SK-N-SH (cell line): ENCODE measurements around the gene KIAA0319L. TPM values are rescaled to one million over a fixed set of nuclear protein-coding genes. Genes with fewer than 3 reads are reported as not detected.

ENCODE experiments used
- CTCF ChIA-PET: fragments of 300-600, 350-600 bp; formaldehyde crosslinking; extraction: SDS; loops from one replicate; lab custom pipeline; 2021; lab: Yijun Ruan, JAX
- POLR2A ChIA-PET: fragments of 350-600 bp; sonication (Branson Sonifier 250); formaldehyde crosslinking; extraction: SDS; loops from one replicate; lab custom pipeline; 2020; ENCODE audit warnings: antibody characterized with exemption, inconsistent platforms; lab: Yijun Ruan, JAX
- DNase-seq: peaks from one replicate; pipeline ENCODE4 v3.0.0; 2012
- H2AFZ ChIP-seq: fragments of 200-600 bp; sonication (generic); 2 replicates; pipeline ENCODE4 v1.8.1; 2016; ENCODE audit warnings: antibody characterized with exemption, mild to moderate bottlenecking, low read depth
- H3F3A ChIP-seq: fragments of 200-600 bp; sonication (generic); replicated peaks from 2 replicates; pipeline ENCODE3; 2016; ENCODE audit warnings: antibody characterized with exemption, mild to moderate bottlenecking; ENCODE audit not compliant: insufficient read depth
- H3K27ac ChIP-seq, 2 experiments: fragments of 200-500 bp in 1 of 2; fragments of 200-600 bp in 1 of 2; sonication (Bioruptor generic) in 1 of 2; sonication (generic), shearing (Covaris generic) in 1 of 2; 2 replicates each; pipeline versions ENCODE4 v1.5.1 to v1.6.1; 2014 to 2016; ENCODE audit warnings: low read depth in 2 of 2, inconsistent platforms in 1 of 2, low read length in 1 of 2, mild to moderate bottlenecking in 1 of 2, mixed read lengths in 1 of 2
- H3K27me3 ChIP-seq: fragments of 200-600 bp; sonication (generic), shearing (Covaris generic); 2 replicates; pipeline ENCODE4 v1.6.1; 2016; ENCODE audit warnings: mixed run types; ENCODE audit not compliant: insufficient read depth
- H3K36me3 ChIP-seq, 2 experiments: fragments of 200-500 bp in 1 of 2; fragments of 200-600 bp in 1 of 2; sonication (Bioruptor generic) in 1 of 2; sonication (generic) in 1 of 2; replicated peaks in 1 of 2; 2 replicates each; pipeline versions ENCODE3 to v1.5.1; 2014 to 2016; ENCODE audit warnings: low read length in 1 of 2, mild to moderate bottlenecking in 1 of 2; ENCODE audit not compliant: insufficient read depth in 2 of 2, control insufficient read depth in 1 of 2
- H3K4me1 ChIP-seq, 2 experiments: fragments of 200-500 bp in 1 of 2; fragments of 200-600 bp in 1 of 2; sonication (Bioruptor generic) in 1 of 2; sonication (generic), shearing (Covaris generic) in 1 of 2; 2 replicates each; pipeline versions ENCODE4 v1.5.1 to v1.6.1; 2014 to 2016; ENCODE audit warnings: low read depth in 1 of 2, low read length in 1 of 2, mixed run types in 1 of 2; ENCODE audit not compliant: insufficient read depth in 2 of 2, control insufficient read depth in 1 of 2
- H3K4me2 ChIP-seq: fragments of 200-600 bp; sonication (generic), shearing (Covaris generic); 2 replicates; pipeline ENCODE4 v1.6.1; 2017; ENCODE audit warnings: mixed run types
- H3K4me3 ChIP-seq, 2 experiments: fragments of 200-500 bp in 1 of 2; fragments of 200-600 bp in 1 of 2; sonication (Bioruptor generic) in 1 of 2; sonication (generic), shearing (Covaris generic) in 1 of 2; 2 replicates each; pipeline versions ENCODE4 v1.5.1 to v1.8.1; 2014 to 2016; ENCODE audit warnings: low read depth in 2 of 2, inconsistent platforms in 1 of 2, low read length in 1 of 2, mild to moderate bottlenecking in 1 of 2, mixed read lengths in 1 of 2, moderate library complexity in 1 of 2
- H3K79me2 ChIP-seq: fragments of 200-600 bp; sonication (generic); 2 replicates; pipeline ENCODE4 v1.8.1; 2017; ENCODE audit warnings: mild to moderate bottlenecking; ENCODE audit not compliant: insufficient read depth
- H3K9ac ChIP-seq: fragments of 200-600 bp; sonication (generic); 2 replicates; pipeline ENCODE4 v1.6.1; 2017; ENCODE audit warnings: mixed run types
- H3K9me2 ChIP-seq: fragments of 200-600 bp; sonication (generic); 2 replicates; pipeline ENCODE4 v1.6.1; 2017; ENCODE audit warnings: mixed run types
- H3K9me3 ChIP-seq: fragments of 200-600 bp; sonication (generic); 2 replicates; pipeline ENCODE4 v1.6.1; 2017; ENCODE audit warnings: mixed run types, mild to moderate bottlenecking, moderate library complexity
- H4K20me1 ChIP-seq: fragments of 200-600 bp; sonication (generic); 2 replicates; pipeline ENCODE4 v1.6.1; 2017; ENCODE audit warnings: mild to moderate bottlenecking, mixed run types; ENCODE audit not compliant: insufficient read depth
- CHD2 ChIP-seq: fragments of 150-350 bp; IDR thresholded peaks from 2 replicates; pipeline ENCODE4 v1.6.1; 2018; ENCODE audit warnings: low read length; ENCODE audit not compliant: partially characterized antibody
- CTCF ChIP-seq: fragments of 200-600 bp; sonication (generic); IDR thresholded peaks from 2 replicates; pipeline ENCODE4 v1.6.1; 2017; ENCODE audit warnings: antibody characterized with exemption, mild to moderate bottlenecking, moderate library complexity
- ELF1 ChIP-seq: IDR thresholded peaks from 2 replicates; pipeline ENCODE4 v1.4.0; 2012
- EZH2phosphoT487 ChIP-seq: fragments of 200-600 bp; sonication (generic); IDR thresholded peaks from 2 replicates; pipeline ENCODE4 v1.6.1; 2017; ENCODE audit warnings: low read depth, mixed run types, mild to moderate bottlenecking, antibody characterized with exemption, moderate library complexity, borderline replicate concordance
- FOXJ3 ChIP-seq: sonication (generic); formaldehyde crosslinking; IDR thresholded peaks from 2 replicates; pipeline ENCODE4 v1.5.1; 2020; ENCODE audit warnings: mild to moderate bottlenecking, missing genetic modification reagents
- FOXM1 ChIP-seq: IDR thresholded peaks from 2 replicates; pipeline ENCODE4 v1.4.0; 2012; ENCODE audit warnings: low read depth, mild to moderate bottlenecking
- GABPA ChIP-seq: IDR thresholded peaks from 2 replicates; pipeline ENCODE4 v1.4.0; 2012; ENCODE audit warnings: low read depth, mild to moderate bottlenecking
- JUND ChIP-seq: IDR thresholded peaks from 2 replicates; pipeline ENCODE4 v1.4.0; 2012
- MAX ChIP-seq: IDR thresholded peaks from 2 replicates; pipeline ENCODE4 v1.4.0; 2012; ENCODE audit warnings: low read depth
- MXI1 ChIP-seq: IDR thresholded peaks from 2 replicates; pipeline ENCODE4 v1.6.1; 2012; ENCODE audit warnings: mild to moderate bottlenecking, low read depth, low read length, improper control_type of control experiment
- RAD21 ChIP-seq: IDR thresholded peaks from 2 replicates; pipeline ENCODE4 v1.6.1; 2012; ENCODE audit warnings: mild to moderate bottlenecking, low read length
- RCOR1 ChIP-seq: fragments of 150-350 bp; IDR thresholded peaks from 2 replicates; pipeline ENCODE4 v1.6.1; 2017; ENCODE audit warnings: antibody characterized with exemption, low read length
- REST ChIP-seq: IDR thresholded peaks from 2 replicates; pipeline ENCODE4 v1.6.1; 2012; ENCODE audit warnings: mild to moderate bottlenecking, low read depth, low read length, moderate library complexity
- RFX5 ChIP-seq: IDR thresholded peaks from 2 replicates; pipeline ENCODE4 v1.6.1; 2012; ENCODE audit warnings: mild to moderate bottlenecking, improper control_type of control experiment, low read length
- RXRA ChIP-seq: IDR thresholded peaks from 2 replicates; pipeline ENCODE4 v1.4.0; 2012; ENCODE audit warnings: low read depth, mild to moderate bottlenecking, borderline replicate concordance
- TCF12 ChIP-seq: IDR thresholded peaks from 2 replicates; pipeline ENCODE4 v1.4.0; 2012
- TEAD4 ChIP-seq: IDR thresholded peaks from 2 replicates; pipeline ENCODE4 v1.4.0; 2012; ENCODE audit warnings: mild to moderate bottlenecking, borderline replicate concordance; ENCODE audit not compliant: insufficient read depth
- YY1 ChIP-seq: IDR thresholded peaks from 2 replicates; pipeline ENCODE4 v1.4.0; 2012; ENCODE audit warnings: low read depth, mild to moderate bottlenecking
- ZBTB33 ChIP-seq: IDR thresholded peaks from 2 replicates; pipeline ENCODE4 v1.4.0; 2012; ENCODE audit warnings: low read depth, borderline replicate concordance
- WGBS: methylation state at CpG from one replicate; pipeline ENCODE4 v1.1.6; 2017; ENCODE audit warnings: low lambda C conversion rate; 5-methylcytosine and 5-hydroxymethylcytosine counted together
- polyA plus RNA-seq, 3 experiments: library from polyadenylated mRNA; depleted of rRNA; stranded (reverse); fragments of >200 nt; gene quantifications; 2 replicates each; pipeline ENCODE4 v1.2.3, GENCODE V29; 2012

The KIAA0319L gene
- polyA plus RNA-seq, 1 of the 3 experiments (the other 2 are of a cell fraction) = 51.9 TPM

- Histone ChIP-seq H3K79me2 (peaks cover 79% of the 10 kb centered on the region), H3K4me3 (peak overlapping the region in 1 of 2 experiments; percentile 88; a peak in 2 of 4 replicates), H3K9me3 (no peaks in the 10 kb centered on the region), H3K27me3 (no peaks in the 10 kb centered on the region), H3K9ac (no peak overlapping the region), H4K20me1 (peaks cover 6% of the 10 kb centered on the region; the same call in 1 of the 2 replicates), H3K36me3 (peaks cover 30 to 37% of the 10 kb centered on the region in 2 experiments), H3F3A (peaks cover 12% of the 10 kb centered on the region), H2AFZ (no peak overlapping the region), H3K9me2 (no peaks in the 10 kb centered on the region), H3K27ac (peak overlapping the region in 1 of 2 experiments; percentile 80; a peak in 2 of 4 replicates), H3K4me1 (peaks cover 4 to 39% of the 10 kb centered on the region in 2 experiments; a peak in 3 of 4 replicates), H3K4me2 (peak overlapping the region; percentile 74)
- 65% methylated on average over 4 of the region's 4 CpGs for WGBS
- no peak for DNase-seq
- POLR2A ChIA-PET = no interaction called here
- CTCF ChIA-PET = interaction anchor here (2.0 to 8.2 kb wide), 2 partner anchors 9 to 103 kb away, joined by 15 to 81 read pairs; no protein-coding TSS in a partner anchor
- TF ChIP-seq RFX5 (no peak), REST (no peak), MXI1 (no peak), RXRA (no peak), RCOR1 (no peak), ELF1 (no peak), JUND (no peak), EZH2phosphoT487 (no peak), TCF12 (no peak), CHD2 (no peak)
- TF ChIP-seq, all 33 proteins: peak for 0
These were observed 2.0 kb downstream of the KIAA0319L start for GRCh38 chr1:35555212-35555584.

- peaks cover 12% of the 10 kb centered on the region for H3F3A ChIP-seq
- 0 out of 2 replicates have a peak overlapping the region, but pooled peaks have one; percentile 24 for H3K9ac ChIP-seq
- CTCF ChIA-PET = interaction anchor here (1.2 to 2.0 kb wide), 3 partner anchors 10 to 172 kb away, joined by 4 to 15 read pairs (median 4); no protein-coding TSS in a partner anchor
- TF ChIP-seq TEAD4 = no peak
- no peak for TF ChIP-seq ZBTB33
- no peak for TF ChIP-seq FOXJ3 (CRISPR knock-in tag)
- no peak for TF ChIP-seq GABPA
- no peak for TF ChIP-seq MAX
- no peak for TF ChIP-seq FOXM1
- no peak for TF ChIP-seq RAD21
- no peak for TF ChIP-seq CTCF
- TF ChIP-seq YY1 = no peak
These were observed 2.7 kb downstream of the KIAA0319L start for GRCh38 chr1:35554266-35555211.

More at GRCh38 chr1:35554266-35555211, 2.7 kb downstream of the KIAA0319L start:
- Histone ChIP-seq H3K27ac (peak overlapping the region; percentile 10 to 80; a peak in 2 of 4 replicates), H3K4me3 (no peak overlapping the region), H4K20me1 (peaks cover 6% of the 10 kb centered on the region; the same call in 1 of the 2 replicates), H3K9me3 (no peaks in the 10 kb centered on the region), H3K9me2 (no peaks in the 10 kb centered on the region), H3K79me2 (peaks cover 85% of the 10 kb centered on the region), H3K4me2 (peak overlapping the region; percentile 74), H3K27me3 (no peaks in the 10 kb centered on the region), H3K4me1 (peaks cover 4 to 37% of the 10 kb centered on the region in 2 experiments; a peak in 3 of 4 replicates), H2AFZ (no peak overlapping the region), H3K36me3 (peaks cover 35 to 44% of the 10 kb centered on the region in 2 experiments)
- no peak for DNase-seq
- POLR2A ChIA-PET = no interaction called here
- WGBS = 37% methylated on average over 7 of the region's 7 CpGs
